Body of pancreas (tissue), 4 donors: ENCODE results near the gene SYNJ2.

ENCODE experiments used
- CTCF ChIP-seq, 7 experiments: fragments of 450-650 bp in 4 of 7; fragments of 200-600 bp in 3 of 7; sonication (generic) in 3 of 7; IDR thresholded peaks; one replicate each; pipeline ENCODE4 v1.5.1; 2016 to 2019; ENCODE audit warnings: antibody characterized with exemption in 7 of 7
- POLR2A ChIP-seq, 3 donors: fragments of 450-650 bp; IDR thresholded peaks; one replicate each; pipeline ENCODE4 v1.6.1; 2016; ENCODE audit warnings: antibody characterized with exemption in 3 of 3, mild to moderate bottlenecking in 2 of 3

GRCh38 chr6:157990321-157991066 is 8.8 kb downstream of the SYNJ2 start:
- TF ChIP-seq CTCF (IDR thresholded peaks at IDR 0.05): no peak
- no peak for TF ChIP-seq POLR2A (IDR thresholded peaks at IDR 0.05)
